AG20443 (cell line): ENCODE results near the gene FARSB.
"Not testable (repeated sequence)": the region's sequence is repeated elsewhere in the genome, so short reads cannot be mapped to it uniquely, and the experiment has no call there.

Source experiments
- DNase-seq: peaks from one replicate; pipeline ENCODE4 v3.0.0; 2012; ENCODE audit warnings: low spot score, mixed read lengths

Gene FARSB

GRCh38 chr2:222655787-222656525 lies at the start of gene FARSB:
FARSB (minus strand) TSS chr2:222656092; CDS start chr2:222656073, 19 bp downstream.
- peak; percentile 98 for DNase-seq

GRCh38 chr2:222703886-222704285 lies 48.0 kb upstream of the FARSB start:
- peak; percentile 23 for DNase-seq

GRCh38 chr2:222703091-222703490 lies 47.2 kb upstream of the FARSB start:
- DNase-seq, result no peak

GRCh38 chr2:222701721-222702131 lies 45.8 kb upstream of the FARSB start:
- no peak for DNase-seq

- DNase-seq, result no peak
Measured at GRCh38 chr2:222701233-222701632, 45.3 kb upstream of the FARSB start.

- no peak for DNase-seq
Measured at GRCh38 chr2:222698276-222698675, 42.4 kb upstream of the FARSB start.

- no peak for DNase-seq
Measured at GRCh38 chr2:222693837-222694236, 37.9 kb upstream of the FARSB start.

- not testable (repeated sequence) for DNase-seq
Measured at GRCh38 chr2:222693413-222693812, 37.5 kb upstream of the FARSB start.

GRCh38 chr2:222690564-222691200 lies 34.8 kb upstream of the FARSB start:
- DNase-seq, result peak; percentile 92

- DNase-seq, result no peak
Measured at GRCh38 chr2:222689322-222689721, 33.4 kb upstream of the FARSB start.

- DNase-seq, result peak; percentile 15
Measured at GRCh38 chr2:222688917-222689316, 33.0 kb upstream of the FARSB start.

- DNase-seq, result no peak
Measured at GRCh38 chr2:222686086-222686750, 30.3 kb upstream of the FARSB start.

- DNase-seq, result no peak
Measured at GRCh38 chr2:222683805-222684204, 27.9 kb upstream of the FARSB start.

GRCh38 chr2:222677981-222678380 lies 22.1 kb upstream of the FARSB start:
- DNase-seq, result no peak

GRCh38 chr2:222673883-222674282 lies 18.0 kb upstream of the FARSB start:
- no peak for DNase-seq

GRCh38 chr2:222673273-222673672 lies 17.4 kb upstream of the FARSB start:
- no peak for DNase-seq

- DNase-seq, result no peak
Measured at GRCh38 chr2:222672068-222672401, 16.1 kb upstream of the FARSB start.

- peak; percentile 60 for DNase-seq
Measured at GRCh38 chr2:222671259-222672067, 15.6 kb upstream of the FARSB start, which contains the start of gene MOGAT1. MOGAT1 (plus strand) TSS chr2:222671658; CDS start chr2:222671786, 128 bp downstream.

GRCh38 chr2:222670191-222671038 lies 14.5 kb upstream of the FARSB start:
- no peak for DNase-seq

- DNase-seq, result no peak
Measured at GRCh38 chr2:222669353-222669752, 13.5 kb upstream of the FARSB start.

- DNase-seq, result no peak
Measured at GRCh38 chr2:222668494-222669154, 12.7 kb upstream of the FARSB start.
